ENCODE measurements around the gene TNS2. TPM values are rescaled to one million over a fixed set of nuclear protein-coding genes. Genes with fewer than 3 reads are reported as not detected.
"Not testable (repeated sequence)": the region's sequence is repeated elsewhere in the genome, so short reads cannot be mapped to it uniquely, and the experiment has no call there.

The TNS2 gene
- polyA plus RNA-seq, 1 donor: 97.9 TPM

- no peak for DNase-seq (ENCODE audit: low read depth)
These were observed 44.0 kb downstream of the TNS2 start for GRCh38 chr12:53093777-53094393.

- DNase-seq (ENCODE audit: low read depth): no peak
These were observed 44.5 kb downstream of the TNS2 start for GRCh38 chr12:53094394-53094787.

GRCh38 chr12:53094796-53095595, 45.1 kb downstream of the TNS2 start:
- not testable (repeated sequence) for DNase-seq (ENCODE audit: low read depth)

GRCh38 chr12:53095596-53095895, 45.7 kb downstream of the TNS2 start:
- DNase-seq (ENCODE audit: low read depth): not testable (repeated sequence)

GRCh38 chr12:53096089-53096741, 46.4 kb downstream of the TNS2 start:
- no peak for DNase-seq (ENCODE audit: low read depth)

GRCh38 chr12:53096759-53097158, 46.9 kb downstream of the TNS2 start:
- no peak for DNase-seq (ENCODE audit: low read depth)

GRCh38 chr12:53097207-53097563, 47.3 kb downstream of the TNS2 start:
- no peak for DNase-seq (ENCODE audit: low read depth)

- DNase-seq (ENCODE audit: low read depth): no peak
These were observed 47.9 kb downstream of the TNS2 start, which contains the start of gene IGFBP6 for GRCh38 chr12:53097564-53098353. IGFBP6 (plus strand) TSS chr12:53097667; CDS start chr12:53097718, 51 bp downstream.

- DNase-seq (ENCODE audit: low read depth): no peak
These were observed 48.6 kb downstream of the TNS2 start for GRCh38 chr12:53098354-53098981.

GRCh38 chr12:53099071-53099882, 49.4 kb downstream of the TNS2 start:
- DNase-seq (ENCODE audit: low read depth): peak; percentile 73

- no peak for DNase-seq (ENCODE audit: low read depth)
These were observed 50.7 kb downstream of the TNS2 start for GRCh38 chr12:53100466-53101151.

- no peak for DNase-seq (ENCODE audit: low read depth)
These were observed 51.4 kb downstream of the TNS2 start for GRCh38 chr12:53101266-53101665.

GRCh38 chr12:53101931-53102781, 52.3 kb downstream of the TNS2 start:
- DNase-seq (ENCODE audit: low read depth): no peak

- no peak for DNase-seq (ENCODE audit: low read depth)
These were observed 53.3 kb downstream of the TNS2 start, which contains the start of gene SOAT2 for GRCh38 chr12:53102883-53103807. SOAT2 (plus strand) TSS chr12:53103486; CDS start chr12:53103578, 92 bp downstream.

- DNase-seq (ENCODE audit: low read depth): no peak
These were observed 54.0 kb downstream of the TNS2 start for GRCh38 chr12:53103860-53104305.

- no peak for DNase-seq (ENCODE audit: low read depth)
These were observed 55.4 kb downstream of the TNS2 start for GRCh38 chr12:53105256-53105655.

- no peak for DNase-seq (ENCODE audit: low read depth)
These were observed 56.0 kb downstream of the TNS2 start for GRCh38 chr12:53105712-53106439.

All from forelimb muscle (tissue), 1 donor.